GM20000 (cell line): Measurements from ENCODE around the gene SGK1.
A peak's percentile ranks its signal among the peaks of the same experiment; 100 is the strongest.
"Not testable (repeated sequence)": the region's sequence is repeated elsewhere in the genome, so short reads cannot be mapped to it uniquely, and the experiment has no call there.

Experiments used
- DNase-seq: peaks from one replicate; pipeline ENCODE4 v3.0.0; 2012; ENCODE audit warnings: low spot score
- CTCF ChIP-seq: IDR thresholded peaks from 2 replicates; pipeline ENCODE4 v1.5.1; 2012; ENCODE audit warnings: mild to moderate bottlenecking, control low read depth; ENCODE audit errors: extremely low read depth, missing control alignments

Gene SGK1

GRCh38 chr6:134240665-134241431 lies 77.1 kb downstream of the SGK1 start:
- no peak for TF ChIP-seq CTCF
- DNase-seq, result no peak

GRCh38 chr6:134238960-134239795 lies 78.7 kb downstream of the SGK1 start:
- no peak for TF ChIP-seq CTCF
- DNase-seq, result no peak

DNA sequence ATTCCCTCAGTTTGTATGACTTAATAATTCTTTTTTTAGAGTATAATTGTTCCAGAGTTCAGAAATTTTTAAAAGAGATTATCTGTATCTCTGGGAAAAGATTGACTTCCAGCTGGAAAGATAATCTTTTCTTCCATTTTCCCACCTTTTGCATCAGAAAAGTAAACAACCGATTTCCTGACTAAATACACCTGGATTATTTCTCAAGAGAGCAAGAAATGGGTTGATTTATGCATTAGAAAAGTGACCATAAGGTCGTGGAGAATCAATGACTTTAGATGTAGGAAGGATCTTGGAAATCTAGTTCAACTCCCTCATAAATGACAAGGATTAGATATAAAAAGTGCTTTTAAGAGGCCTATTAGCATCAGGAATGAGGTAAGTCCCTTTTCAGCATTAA lies 79.9 kb downstream of the SGK1 start:
- no peak for DNase-seq
- no peak for TF ChIP-seq CTCF

GRCh38 chr6:134235937-134236751 lies 81.8 kb downstream of the SGK1 start:
- TF ChIP-seq CTCF, result no peak
- DNase-seq, result peak; percentile 64

- not testable (repeated sequence) for DNase-seq
These were observed 82.6 kb downstream of the SGK1 start for GRCh38 chr6:134235334-134235733.

DNA sequence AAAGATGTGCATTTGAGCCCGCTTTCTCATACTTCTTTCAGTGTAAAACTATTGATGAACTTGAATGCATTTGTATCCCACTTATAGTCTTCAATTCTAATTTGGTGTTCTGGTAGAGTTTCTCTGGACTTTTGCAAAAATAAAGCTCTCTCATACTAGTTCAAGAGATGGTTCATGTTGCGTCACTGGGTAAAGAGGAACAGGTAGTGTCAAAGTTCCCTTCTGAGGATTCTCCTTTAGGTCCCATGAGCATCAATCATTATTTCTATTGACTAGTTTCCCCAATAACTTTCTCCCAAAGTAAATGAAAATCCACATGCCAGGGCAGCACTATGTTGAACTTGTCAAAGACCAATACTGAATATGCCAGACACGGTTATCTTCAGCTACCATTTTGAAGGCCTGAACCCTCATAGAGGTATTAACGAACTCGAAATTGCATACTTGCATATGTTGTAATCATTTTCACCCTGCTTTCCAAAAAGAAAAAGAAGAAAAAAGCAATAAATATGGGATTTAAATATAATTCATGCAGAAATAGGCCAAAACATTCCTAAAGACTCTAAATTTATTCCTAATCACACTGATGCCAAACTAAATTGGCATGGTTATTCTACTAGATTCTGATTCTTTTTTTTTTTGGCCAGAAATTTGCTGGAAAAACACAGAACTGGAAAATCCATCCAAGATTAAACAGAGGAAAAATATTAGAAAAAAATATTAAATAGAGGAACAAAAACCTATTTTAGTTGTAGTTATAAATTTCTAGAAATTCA lies 84.5 kb downstream of the SGK1 start:
- no peak for DNase-seq
- TF ChIP-seq CTCF, result no peak

DNA sequence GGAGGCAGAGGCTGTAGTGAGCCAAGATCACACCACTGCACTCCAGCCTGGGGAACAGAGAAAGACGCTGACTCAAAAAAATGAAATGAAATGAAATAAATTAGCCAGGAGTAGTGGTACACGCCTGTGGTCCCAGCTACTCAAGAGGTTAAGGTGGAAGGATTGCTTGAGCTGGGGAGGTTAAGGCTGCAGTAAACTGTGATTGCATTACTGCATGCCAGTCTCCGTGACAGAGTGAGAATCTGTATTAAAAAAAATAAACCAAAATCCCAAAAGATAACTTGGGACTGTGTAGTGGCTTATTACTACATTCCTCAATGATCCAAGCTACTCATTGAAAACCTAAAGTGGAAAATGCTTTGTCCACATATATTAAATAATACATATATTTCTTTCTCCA lies 87.0 kb downstream of the SGK1 start:
- no peak for TF ChIP-seq CTCF
- no peak for DNase-seq
